Measurements from ENCODE around the gene ESR1.
"Not testable (repeated sequence)": the region's sequence is repeated elsewhere in the genome, so short reads cannot be mapped to it uniquely, and the experiment has no call there.

ESR1 gene

GRCh38 chr6:151835396-151835795, 27.9 kb downstream of the ESR1 start:
- TF ChIP-seq CTCF (conservative IDR thresholded peaks at IDR 0.05; ENCODE audit: control insufficient read depth, insufficient read depth, low read depth, low read length) = no peak
- no peak overlapping the region for H3K4me3 ChIP-seq (ENCODE audit: control insufficient read depth, low read depth, low read length)
- DNase-seq (ENCODE audit: low read depth) = no peak

- H3K4me3 ChIP-seq (ENCODE audit: control insufficient read depth, low read depth, low read length) = no peak overlapping the region
- no peak for TF ChIP-seq CTCF (conservative IDR thresholded peaks at IDR 0.05; ENCODE audit: control insufficient read depth, insufficient read depth, low read depth, low read length)
- DNase-seq (ENCODE audit: low read depth) = no peak
Observed at GRCh38 chr6:151837223-151837622, 29.7 kb downstream of the ESR1 start.

- no peak overlapping the region for H3K4me3 ChIP-seq (ENCODE audit: control insufficient read depth, low read depth, low read length)
- peak; percentile 27 for DNase-seq (ENCODE audit: low read depth)
- no peak for TF ChIP-seq CTCF (conservative IDR thresholded peaks at IDR 0.05; ENCODE audit: control insufficient read depth, insufficient read depth, low read depth, low read length)
Observed at GRCh38 chr6:151842816-151843215, 35.3 kb downstream of the ESR1 start.

- no peak overlapping the region for H3K4me3 ChIP-seq (ENCODE audit: control insufficient read depth, low read depth, low read length)
- DNase-seq (ENCODE audit: low read depth) = peak; percentile 53
- TF ChIP-seq CTCF (conservative IDR thresholded peaks at IDR 0.05; ENCODE audit: control insufficient read depth, insufficient read depth, low read depth, low read length) = no peak
Observed at GRCh38 chr6:151847064-151847463, 39.6 kb downstream of the ESR1 start.

- TF ChIP-seq CTCF (conservative IDR thresholded peaks at IDR 0.05; ENCODE audit: control insufficient read depth, insufficient read depth, low read depth, low read length) = no peak
- H3K4me3 ChIP-seq (ENCODE audit: control insufficient read depth, low read depth, low read length) = no peak overlapping the region
- no peak for DNase-seq (ENCODE audit: low read depth)
Observed at GRCh38 chr6:151850479-151851003, 43.1 kb downstream of the ESR1 start.

GRCh38 chr6:151858294-151858693, 50.8 kb downstream of the ESR1 start:
- no peak for TF ChIP-seq CTCF (conservative IDR thresholded peaks at IDR 0.05; ENCODE audit: control insufficient read depth, insufficient read depth, low read depth, low read length)
- peak; percentile 21 for DNase-seq (ENCODE audit: low read depth)
- H3K4me3 ChIP-seq (ENCODE audit: control insufficient read depth, low read depth, low read length) = no peak overlapping the region

- DNase-seq (ENCODE audit: low read depth) = no peak
- TF ChIP-seq CTCF (conservative IDR thresholded peaks at IDR 0.05; ENCODE audit: control insufficient read depth, insufficient read depth, low read depth, low read length) = no peak
Observed at GRCh38 chr6:151862461-151862860, 55.0 kb downstream of the ESR1 start.

GRCh38 chr6:151867361-151867869, 59.9 kb downstream of the ESR1 start:
- not testable (repeated sequence) for H3K4me3 ChIP-seq (ENCODE audit: control insufficient read depth, low read depth, low read length); DNase-seq (ENCODE audit: low read depth)

More at GRCh38 chr6:151862461-151862860, 55.0 kb downstream of the ESR1 start:
- no peak overlapping the region for H3K4me3 ChIP-seq (ENCODE audit: control insufficient read depth, low read depth, low read length)
